ENCODE results near the gene SZT2. TPM values are rescaled to one million over a fixed set of nuclear protein-coding genes. Genes with fewer than 3 reads are reported as not detected.

The SZT2 gene
- total RNA-seq, 2 experiments from 2014 or later = 33.7 to 79.8 TPM

DNA sequence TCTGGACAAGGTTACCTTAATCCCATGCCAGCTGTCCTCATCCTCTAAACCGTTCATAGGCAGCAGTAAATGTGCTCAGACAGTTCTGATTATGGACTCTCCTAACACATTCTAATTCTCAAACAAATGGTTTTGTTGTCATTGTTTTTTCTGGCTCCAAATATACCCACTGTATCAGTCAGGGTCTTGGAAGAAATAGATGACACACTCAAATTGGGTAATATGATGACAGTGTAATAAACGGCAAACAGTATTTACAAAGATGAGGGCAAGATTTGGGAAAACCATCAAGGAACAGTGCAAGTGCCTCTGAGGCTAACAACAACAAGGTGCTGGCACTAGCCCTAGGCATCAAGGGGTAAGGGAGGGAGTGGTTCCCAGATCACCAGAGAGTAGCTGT lies 35.2 kb upstream of the SZT2 start:
- H3K4me3 ChIP-seq (ENCODE audit: low read depth, low read length, poor library complexity, severe bottlenecking) = no peak overlapping the region
- no TSS peak for BruUV-seq (replicated peaks)
- H3K27ac ChIP-seq (ENCODE audit: low read depth, low read length, poor library complexity, severe bottlenecking) = no peak overlapping the region
- H3K9me2 ChIP-seq (ENCODE audit: insufficient read depth, low read length) = no peaks in the 10 kb centered on the region
- no peak overlapping the region for H3K4me2 ChIP-seq (ENCODE audit: low read length)
- peaks cover 6% of the 10 kb centered on the region for H3K36me3 ChIP-seq (ENCODE audit: insufficient read depth, low read length)
- peaks cover 7% of the 10 kb centered on the region for H3K79me2 ChIP-seq (ENCODE audit: insufficient read depth, low read depth, low read length)
- no peak overlapping the region for H2AFZ ChIP-seq (ENCODE audit: low read length)
- ChIA-PET POLR2A (no interaction called here), CTCF (ENCODE audit: unreplicated experiment) (no interaction called here)
- no peaks in the 10 kb centered on the region for H3K9me3 ChIP-seq (ENCODE audit: low read length)
- peaks cover 16% of the 10 kb centered on the region for H3K4me1 ChIP-seq (ENCODE audit: insufficient read depth, low read length, poor library complexity, severe bottlenecking)
- no peaks in the 10 kb centered on the region for H4K20me1 ChIP-seq (ENCODE audit: insufficient read depth, low read length)
- TF ChIP-seq, protein P1, sequence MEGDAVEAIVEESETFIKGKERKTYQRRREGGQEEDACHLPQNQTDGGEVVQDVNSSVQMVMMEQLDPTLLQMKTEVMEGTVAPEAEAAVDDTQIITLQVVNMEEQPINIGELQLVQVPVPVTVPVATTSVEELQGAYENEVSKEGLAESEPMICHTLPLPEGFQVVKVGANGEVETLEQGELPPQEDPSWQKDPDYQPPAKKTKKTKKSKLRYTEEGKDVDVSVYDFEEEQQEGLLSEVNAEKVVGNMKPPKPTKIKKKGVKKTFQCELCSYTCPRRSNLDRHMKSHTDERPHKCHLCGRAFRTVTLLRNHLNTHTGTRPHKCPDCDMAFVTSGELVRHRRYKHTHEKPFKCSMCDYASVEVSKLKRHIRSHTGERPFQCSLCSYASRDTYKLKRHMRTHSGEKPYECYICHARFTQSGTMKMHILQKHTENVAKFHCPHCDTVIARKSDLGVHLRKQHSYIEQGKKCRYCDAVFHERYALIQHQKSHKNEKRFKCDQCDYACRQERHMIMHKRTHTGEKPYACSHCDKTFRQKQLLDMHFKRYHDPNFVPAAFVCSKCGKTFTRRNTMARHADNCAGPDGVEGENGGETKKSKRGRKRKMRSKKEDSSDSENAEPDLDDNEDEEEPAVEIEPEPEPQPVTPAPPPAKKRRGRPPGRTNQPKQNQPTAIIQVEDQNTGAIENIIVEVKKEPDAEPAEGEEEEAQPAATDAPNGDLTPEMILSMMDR (conservative IDR thresholded peaks at IDR 0.05; ENCODE audit: low read length) = no peak
- no peak for DNase-seq (ENCODE audit: low spot score)
- intact Hi-C loops (cut with micrococcal nuclease; ENCODE audit: unreplicated experiment) = no loop called here

GRCh38 chr1:43354936-43355335 lies 34.8 kb upstream of the SZT2 start:
- Histone ChIP-seq H2AFZ (ENCODE audit: low read length) (no peak overlapping the region), H3K4me2 (ENCODE audit: low read length) (no peak overlapping the region), H3K4me1 (ENCODE audit: insufficient read depth, low read length, poor library complexity, severe bottlenecking) (peaks cover 15% of the 10 kb centered on the region), H3K36me3 (ENCODE audit: insufficient read depth, low read length) (peaks cover 10% of the 10 kb centered on the region), H4K20me1 (ENCODE audit: insufficient read depth, low read length) (peaks cover 1% of the 10 kb centered on the region; the same call in 1 of the 2 replicates), H3K9me2 (ENCODE audit: insufficient read depth, low read length) (no peaks in the 10 kb centered on the region), H3K9me3 (ENCODE audit: low read length) (no peaks in the 10 kb centered on the region), H3K79me2 (ENCODE audit: insufficient read depth, low read depth, low read length) (peaks cover 12% of the 10 kb centered on the region), H3K27ac (ENCODE audit: low read depth, low read length, poor library complexity, severe bottlenecking) (no peak overlapping the region), H3K4me3 (ENCODE audit: low read depth, low read length, poor library complexity, severe bottlenecking) (no peak overlapping the region)
- ChIA-PET POLR2A (no interaction called here), CTCF (ENCODE audit: unreplicated experiment) (no interaction called here)
- TF ChIP-seq EZH2phosphoT487 (IDR thresholded peaks at IDR 0.05; ENCODE audit: borderline replicate concordance, low read depth, low read length) = no peak
- TF ChIP-seq, protein P1 (conservative IDR thresholded peaks at IDR 0.05; ENCODE audit: low read length) = no peak
- BruUV-seq (replicated peaks) = no TSS peak
- intact Hi-C loops (cut with micrococcal nuclease; ENCODE audit: unreplicated experiment) = no loop called here
- no peak for DNase-seq (ENCODE audit: low spot score)

GRCh38 chr1:43357251-43357650 lies 32.4 kb upstream of the SZT2 start:
- Histone ChIP-seq H3K9me3 (ENCODE audit: low read length) (no peaks in the 10 kb centered on the region), H3K4me1 (ENCODE audit: insufficient read depth, low read length, poor library complexity, severe bottlenecking) (peaks cover 32% of the 10 kb centered on the region), H4K20me1 (ENCODE audit: insufficient read depth, low read length) (peaks cover 4% of the 10 kb centered on the region; the same call in 1 of the 2 replicates), H3K4me2 (ENCODE audit: low read length) (no peak overlapping the region), H3K36me3 (ENCODE audit: insufficient read depth, low read length) (peaks cover 33% of the 10 kb centered on the region), H3K79me2 (ENCODE audit: insufficient read depth, low read depth, low read length) (peaks cover 28% of the 10 kb centered on the region), H3K4me3 (ENCODE audit: low read depth, low read length, poor library complexity, severe bottlenecking) (no peak overlapping the region), H2AFZ (ENCODE audit: low read length) (no peak overlapping the region), H3K9me2 (ENCODE audit: insufficient read depth, low read length) (no peaks in the 10 kb centered on the region), H3K27ac (ENCODE audit: low read depth, low read length, poor library complexity, severe bottlenecking) (no peak overlapping the region)
- ChIA-PET POLR2A (interaction anchor here (0.7 to 2.2 kb wide), 3 partner anchors 19 to 118 kb away, joined by 3 to 11 read pairs (median 5); no protein-coding TSS in a partner anchor), CTCF (ENCODE audit: unreplicated experiment) (no interaction called here)
- DNase-seq (ENCODE audit: low spot score) = no peak
- TF ChIP-seq, protein P1 (conservative IDR thresholded peaks at IDR 0.05; ENCODE audit: low read length) = no peak
- TF ChIP-seq EZH2phosphoT487 (IDR thresholded peaks at IDR 0.05; ENCODE audit: borderline replicate concordance, low read depth, low read length) = no peak
- no TSS peak for BruUV-seq (replicated peaks)
- intact Hi-C loops (cut with micrococcal nuclease; ENCODE audit: unreplicated experiment) = no loop called here

Data from OCI-LY7 (cell line).